ENCODE data around the gene SCRN2. TPM values are rescaled to one million over a fixed set of nuclear protein-coding genes. Genes with fewer than 3 reads are reported as not detected.

SCRN2 gene
- total RNA-seq, 1 experiment from 2014 or later, result 16.2 TPM

- ChIA-PET POLR2A (interaction anchor here (1.6 to 3.5 kb wide), 2 partner anchors 12 to 40 kb away, joined by 5 to 16 read pairs; partner anchors contain the start of gene SP2), CTCF (interaction anchor here (0.6 to 15.4 kb wide), 4 partner anchors 36 to 795 kb away, joined by 3 to 523 read pairs (median 4); partner anchors contain the start of genes SCRN2 and SP6)
- no peak for DNase-seq (ENCODE audit: unreplicated experiment)
- TF ChIP-seq, protein P1, sequence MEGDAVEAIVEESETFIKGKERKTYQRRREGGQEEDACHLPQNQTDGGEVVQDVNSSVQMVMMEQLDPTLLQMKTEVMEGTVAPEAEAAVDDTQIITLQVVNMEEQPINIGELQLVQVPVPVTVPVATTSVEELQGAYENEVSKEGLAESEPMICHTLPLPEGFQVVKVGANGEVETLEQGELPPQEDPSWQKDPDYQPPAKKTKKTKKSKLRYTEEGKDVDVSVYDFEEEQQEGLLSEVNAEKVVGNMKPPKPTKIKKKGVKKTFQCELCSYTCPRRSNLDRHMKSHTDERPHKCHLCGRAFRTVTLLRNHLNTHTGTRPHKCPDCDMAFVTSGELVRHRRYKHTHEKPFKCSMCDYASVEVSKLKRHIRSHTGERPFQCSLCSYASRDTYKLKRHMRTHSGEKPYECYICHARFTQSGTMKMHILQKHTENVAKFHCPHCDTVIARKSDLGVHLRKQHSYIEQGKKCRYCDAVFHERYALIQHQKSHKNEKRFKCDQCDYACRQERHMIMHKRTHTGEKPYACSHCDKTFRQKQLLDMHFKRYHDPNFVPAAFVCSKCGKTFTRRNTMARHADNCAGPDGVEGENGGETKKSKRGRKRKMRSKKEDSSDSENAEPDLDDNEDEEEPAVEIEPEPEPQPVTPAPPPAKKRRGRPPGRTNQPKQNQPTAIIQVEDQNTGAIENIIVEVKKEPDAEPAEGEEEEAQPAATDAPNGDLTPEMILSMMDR (IDR thresholded peaks at IDR 0.05; ENCODE audit: unreplicated experiment), result no peak
- Mint-ChIP-seq H3K36me3 (ENCODE audit: insufficient read depth, unreplicated experiment) (no peaks in the 10 kb centered on the region), H3K4me1 (ENCODE audit: insufficient read depth, unreplicated experiment) (no peaks in the 10 kb centered on the region), H3K27me3 (ENCODE audit: insufficient read depth, unreplicated experiment) (peaks cover 16% of the 10 kb centered on the region), H3K4me3 (ENCODE audit: unreplicated experiment) (no peak overlapping the region), H3K9me3 (ENCODE audit: unreplicated experiment) (no peaks in the 10 kb centered on the region), H3K27ac (ENCODE audit: low read depth, unreplicated experiment) (no peak overlapping the region)
- no TSS peak for BruUV-seq (replicated peaks)
- intact Hi-C loops (cut with micrococcal nuclease), result no loop called here
Observed at GRCh38 chr17:47882695-47883588, 41.9 kb upstream of the SCRN2 start.

GRCh38 chr17:47882247-47882646 is 41.2 kb upstream of the SCRN2 start:
- TF ChIP-seq, protein P1 (IDR thresholded peaks at IDR 0.05; ENCODE audit: unreplicated experiment), result no peak
- no TSS peak for BruUV-seq (replicated peaks)
- CTCF ChIA-PET, result interaction anchor here (0.6 to 15.4 kb wide), 4 partner anchors 35 to 795 kb away, joined by 3 to 523 read pairs (median 4); partner anchors contain the start of genes SCRN2 and SP6
- H3K27ac Mint-ChIP-seq (ENCODE audit: low read depth, unreplicated experiment), result no peak overlapping the region
- H3K4me3 Mint-ChIP-seq (ENCODE audit: unreplicated experiment), result no peak overlapping the region
- intact Hi-C loops (cut with micrococcal nuclease), result no loop called here
- no peaks in the 10 kb centered on the region for H3K4me1 Mint-ChIP-seq (ENCODE audit: insufficient read depth, unreplicated experiment)
- H3K9me3 Mint-ChIP-seq (ENCODE audit: unreplicated experiment), result no peaks in the 10 kb centered on the region
- H3K36me3 Mint-ChIP-seq (ENCODE audit: insufficient read depth, unreplicated experiment), result no peaks in the 10 kb centered on the region
- peak; percentile 9 for DNase-seq (ENCODE audit: unreplicated experiment)
- H3K27me3 Mint-ChIP-seq (ENCODE audit: insufficient read depth, unreplicated experiment), result peaks cover 20% of the 10 kb centered on the region
- POLR2A ChIA-PET, result interaction anchor here (1.0 to 3.5 kb wide), 2 partner anchors 13 to 59 kb away, joined by 3 to 16 read pairs; partner anchors contain the start of genes PNPO and SP2

DNA sequence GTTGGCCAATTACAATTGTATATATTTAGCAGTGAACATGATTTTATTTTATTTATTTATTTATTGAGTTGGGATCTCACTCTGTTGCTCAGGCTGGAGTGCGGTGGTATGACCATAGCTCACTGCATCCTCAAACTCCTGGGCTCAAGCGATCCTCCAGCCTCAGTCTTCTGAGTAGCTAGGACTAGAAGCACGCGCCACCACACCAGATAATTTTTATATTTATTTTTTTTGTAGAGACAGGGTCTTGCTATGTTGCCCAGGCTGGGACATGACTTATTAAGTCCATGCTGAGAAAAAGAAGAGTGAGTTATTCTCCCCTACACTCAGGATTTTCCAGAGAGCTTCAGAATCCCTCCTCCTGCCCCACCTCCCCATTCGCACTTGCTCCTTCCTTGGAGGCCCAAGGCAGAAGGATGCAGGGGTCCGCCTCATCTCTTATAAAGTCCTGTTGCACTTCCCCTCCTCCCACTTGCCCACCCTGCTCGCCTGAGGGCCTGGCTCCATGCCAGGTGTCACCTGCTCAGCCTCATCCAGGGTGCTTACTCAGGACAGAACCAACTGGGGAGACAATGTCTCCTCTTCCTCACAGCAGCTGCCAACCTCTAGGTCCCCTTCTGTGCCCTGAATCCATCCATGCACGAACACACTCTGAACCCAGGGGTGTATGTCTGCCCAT is 38.8 kb upstream of the SCRN2 start:
- POLR2A ChIA-PET, result interaction anchor here (0.5 to 1.7 kb wide), 3 partner anchors 15 to 30 kb away, joined by 3 to 6 read pairs (median 4); partner anchors contain the start of gene SP2
- no peak overlapping the region for H3K27ac Mint-ChIP-seq (ENCODE audit: low read depth, unreplicated experiment)
- intact Hi-C loops (cut with micrococcal nuclease), result no loop called here
- CTCF ChIA-PET, result no interaction called here
- BruUV-seq (replicated peaks), result no TSS peak
- DNase-seq (ENCODE audit: unreplicated experiment), result no peak
- no peak overlapping the region for H3K4me3 Mint-ChIP-seq (ENCODE audit: unreplicated experiment)
- no peaks in the 10 kb centered on the region for H3K9me3 Mint-ChIP-seq (ENCODE audit: unreplicated experiment)
- TF ChIP-seq, protein P1 (IDR thresholded peaks at IDR 0.05; ENCODE audit: unreplicated experiment), result no peak
- no peaks in the 10 kb centered on the region for H3K4me1 Mint-ChIP-seq (ENCODE audit: insufficient read depth, unreplicated experiment)
- H3K36me3 Mint-ChIP-seq (ENCODE audit: insufficient read depth, unreplicated experiment), result no peaks in the 10 kb centered on the region
- H3K27me3 Mint-ChIP-seq (ENCODE audit: insufficient read depth, unreplicated experiment), result peaks cover 30% of the 10 kb centered on the region

All from MCF 10A (cell line).